Lung (tissue), 12 donors: ENCODE results near the gene MPO. TPM values are rescaled to one million over a fixed set of nuclear protein-coding genes. Genes with fewer than 3 reads are reported as not detected.

Source experiments
- ATAC-seq: fragments of 200-7000 bp; cut with Tn5 transposase; one replicate; pipeline ENCODE4 v1.9.1; 2020; ENCODE audit warnings: moderate number of reproducible peaks; ENCODE audit not compliant: insufficient read depth, low FRiP score
- DNase-seq, 3 donors: peaks; one replicate each; pipeline ENCODE4 v3.0.0-alpha.2; 2013 to 2017
- H3K27ac ChIP-seq, 2 donors: one replicate each; pipeline ENCODE4 v1.5.1; 2013; ENCODE audit warnings: mild to moderate bottlenecking in 2 of 2, moderate library complexity in 2 of 2, control low read depth in 1 of 2, inconsistent platforms in 1 of 2, low read depth in 1 of 2, low read length in 1 of 2
- H3K27me3 ChIP-seq, 3 donors: one replicate each; pipeline ENCODE4 v1.5.1; 2013; ENCODE audit warnings: low read length in 2 of 3; ENCODE audit not compliant: control insufficient read depth in 3 of 3, insufficient read depth in 3 of 3
- H3K36me3 ChIP-seq, 4 donors: one replicate each; pipeline ENCODE4 v1.5.1; 2013; ENCODE audit warnings: low read length in 4 of 4, mild to moderate bottlenecking in 1 of 4, moderate library complexity in 1 of 4; ENCODE audit not compliant: control insufficient read depth in 4 of 4, insufficient read depth in 4 of 4
- H3K4me1 ChIP-seq, 5 donors: one replicate each; pipeline ENCODE4 v1.5.1; 2013; ENCODE audit warnings: low read length in 5 of 5, mild to moderate bottlenecking in 2 of 5, moderate library complexity in 1 of 5; ENCODE audit not compliant: control insufficient read depth in 5 of 5, insufficient read depth in 5 of 5
- H3K4me3 ChIP-seq: one replicate; pipeline ENCODE4 v1.5.1; 2013; ENCODE audit warnings: mild to moderate bottlenecking, control low read depth, moderate library complexity
- H3K9ac ChIP-seq, 2 donors: one replicate each; pipeline ENCODE4 v1.5.1; 2013; ENCODE audit warnings: low read length in 2 of 2, control low read depth in 1 of 2; ENCODE audit not compliant: insufficient read depth in 1 of 2
- H3K9me3 ChIP-seq, 4 donors: one replicate each; pipeline ENCODE4 v1.5.1; 2013; ENCODE audit warnings: low read length in 3 of 4, mild to moderate bottlenecking in 1 of 4, moderate library complexity in 1 of 4; ENCODE audit not compliant: control insufficient read depth in 4 of 4, insufficient read depth in 3 of 4
- WGBS, 2 donors: extraction: QIAGEN DNeasy Blood & Tissue Kit; methylation state at CpG; one replicate each; pipeline ENCODE4 v1.1.7; 2013; 5-methylcytosine and 5-hydroxymethylcytosine counted together
- polyA plus RNA-seq, 2 donors: library from polyadenylated mRNA; stranded (reverse); fragments of 200-250 nt; gene quantifications; one replicate each; pipeline ENCODE4 v1.2.1, GENCODE V29; 2013
- total RNA-seq, 2 donors: library from RNA; depleted of rRNA in 1 of 2; stranded (reverse); fragments of >200 nt in 1 of 2; gene quantifications; one replicate each; pipeline ENCODE4 v1.2.1, GENCODE V29; 2014 to 2021
- TF ChIP-seq, protein P1 (sequence below): IDR thresholded peaks from 2 replicates; pipeline ENCODE4 v1.5.1; 2012; ENCODE audit warnings: mild to moderate bottlenecking; ENCODE audit errors: control extremely low read depth, extremely low read depth
- donor health status: control.
- donor health status: control.
- donor health status: Bipolar disorder and iron deficiency.
- donor health status: healthy.
- donor health status: DM: yes; HTN: yes; CAD: no.

MPO gene
- total and polyA plus RNA-seq, 4 donors = 0.79 to 62.0 (median 6.7) TPM

DNA sequence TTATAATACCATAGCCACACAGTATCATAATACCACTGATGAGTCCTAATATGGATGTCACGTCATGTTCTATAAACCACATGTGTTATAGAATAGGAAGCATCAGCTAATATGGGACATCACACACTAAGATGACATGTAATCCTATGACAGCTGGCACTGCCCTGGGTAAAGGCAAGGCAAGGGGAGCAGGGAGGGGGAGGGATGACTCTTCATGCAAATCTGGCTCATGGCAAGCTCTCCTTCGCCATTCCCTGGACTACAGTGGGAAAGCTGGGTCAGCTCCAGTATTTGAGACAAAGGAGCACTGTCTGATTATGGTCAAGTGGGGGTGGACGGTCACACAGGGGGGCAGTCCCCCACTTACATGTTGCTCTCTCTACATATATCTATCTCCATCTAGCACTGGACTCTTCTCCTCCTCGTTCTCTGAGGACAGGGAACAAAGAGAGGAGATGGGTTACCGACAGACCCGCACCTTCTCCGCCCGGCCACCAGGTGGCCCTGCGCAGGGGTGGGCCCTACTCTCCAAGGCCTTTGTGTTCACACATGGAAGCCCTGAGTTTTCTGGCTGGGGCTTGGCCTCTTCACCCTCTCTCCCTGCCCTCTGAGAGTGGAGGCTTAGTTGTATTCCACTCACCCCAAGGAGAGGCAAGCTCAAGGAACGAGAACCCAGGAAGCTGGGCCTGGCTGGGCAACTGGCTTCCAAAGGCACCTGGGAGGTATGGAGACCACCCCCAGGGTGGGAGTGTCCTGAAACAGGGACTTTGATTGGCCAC lies 23.4 kb upstream of the MPO start:
- H3K9me3 ChIP-seq = no peaks in the 10 kb centered on the region
- no peaks in the 10 kb centered on the region for H3K4me1 ChIP-seq
- no peak overlapping the region for H3K27ac ChIP-seq
- DNase-seq = peak; percentile 41 to 42 (median 42)
- 37 to 41% methylated on average over 10 of the region's 10 CpGs for WGBS, 2 donors
- peaks cover 0 to 9% (median 0%) of the 10 kb centered on the region in 4 donors for H3K36me3 ChIP-seq
- no peak for ATAC-seq
- H3K9ac ChIP-seq = no peak overlapping the region
- no peaks in the 10 kb centered on the region for H3K27me3 ChIP-seq
- TF ChIP-seq, protein P1, sequence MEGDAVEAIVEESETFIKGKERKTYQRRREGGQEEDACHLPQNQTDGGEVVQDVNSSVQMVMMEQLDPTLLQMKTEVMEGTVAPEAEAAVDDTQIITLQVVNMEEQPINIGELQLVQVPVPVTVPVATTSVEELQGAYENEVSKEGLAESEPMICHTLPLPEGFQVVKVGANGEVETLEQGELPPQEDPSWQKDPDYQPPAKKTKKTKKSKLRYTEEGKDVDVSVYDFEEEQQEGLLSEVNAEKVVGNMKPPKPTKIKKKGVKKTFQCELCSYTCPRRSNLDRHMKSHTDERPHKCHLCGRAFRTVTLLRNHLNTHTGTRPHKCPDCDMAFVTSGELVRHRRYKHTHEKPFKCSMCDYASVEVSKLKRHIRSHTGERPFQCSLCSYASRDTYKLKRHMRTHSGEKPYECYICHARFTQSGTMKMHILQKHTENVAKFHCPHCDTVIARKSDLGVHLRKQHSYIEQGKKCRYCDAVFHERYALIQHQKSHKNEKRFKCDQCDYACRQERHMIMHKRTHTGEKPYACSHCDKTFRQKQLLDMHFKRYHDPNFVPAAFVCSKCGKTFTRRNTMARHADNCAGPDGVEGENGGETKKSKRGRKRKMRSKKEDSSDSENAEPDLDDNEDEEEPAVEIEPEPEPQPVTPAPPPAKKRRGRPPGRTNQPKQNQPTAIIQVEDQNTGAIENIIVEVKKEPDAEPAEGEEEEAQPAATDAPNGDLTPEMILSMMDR = peak; percentile 53
- no peak overlapping the region for H3K4me3 ChIP-seq

DNA sequence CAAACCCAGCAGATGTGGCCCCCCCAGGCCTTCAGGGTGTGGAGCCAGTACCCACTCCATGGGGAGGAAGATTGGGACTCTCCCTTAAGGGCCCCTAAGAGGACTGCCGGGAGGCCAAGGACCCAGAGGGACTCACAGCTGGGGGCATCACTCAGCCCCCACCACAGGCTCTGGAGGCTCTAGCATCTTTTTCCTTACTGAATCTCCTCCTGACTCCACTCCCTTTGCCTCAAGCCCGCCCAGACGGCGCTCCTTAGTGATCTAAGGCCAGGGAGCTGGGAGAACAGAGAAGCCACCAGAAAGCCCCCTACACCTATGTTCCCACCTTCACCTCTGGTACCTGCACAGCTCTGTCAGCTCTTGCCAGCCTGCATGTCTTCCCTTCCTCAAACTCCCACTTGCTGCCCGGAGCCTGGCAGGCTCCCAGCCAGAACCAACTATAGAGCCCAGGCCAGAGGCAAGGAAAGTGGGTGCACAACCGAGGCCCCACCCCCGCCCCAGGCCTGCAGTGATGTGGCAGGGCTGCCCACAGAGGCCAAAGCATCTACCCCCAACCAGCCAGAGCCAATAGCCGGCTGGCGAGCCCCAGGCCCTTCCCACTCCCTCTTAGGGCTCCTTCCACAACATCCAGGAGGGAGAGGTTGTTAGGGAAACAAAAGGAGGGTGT lies 22.3 kb upstream of the MPO start:
- no peaks in the 10 kb centered on the region for H3K9me3 ChIP-seq
- H3K36me3 ChIP-seq = peaks cover 0 to 8% (median 0%) of the 10 kb centered on the region in 4 donors
- H3K27ac ChIP-seq = no peak overlapping the region
- no peaks in the 10 kb centered on the region for H3K4me1 ChIP-seq
- WGBS, 2 donors = 77 to 82% methylated on average over 9 of the region's 9 CpGs
- ATAC-seq = no peak
- no peak overlapping the region for H3K4me3 ChIP-seq
- H3K9ac ChIP-seq = no peak overlapping the region
- DNase-seq = no peak
- TF ChIP-seq, protein P1 = no peak
- no peaks in the 10 kb centered on the region for H3K27me3 ChIP-seq

DNA sequence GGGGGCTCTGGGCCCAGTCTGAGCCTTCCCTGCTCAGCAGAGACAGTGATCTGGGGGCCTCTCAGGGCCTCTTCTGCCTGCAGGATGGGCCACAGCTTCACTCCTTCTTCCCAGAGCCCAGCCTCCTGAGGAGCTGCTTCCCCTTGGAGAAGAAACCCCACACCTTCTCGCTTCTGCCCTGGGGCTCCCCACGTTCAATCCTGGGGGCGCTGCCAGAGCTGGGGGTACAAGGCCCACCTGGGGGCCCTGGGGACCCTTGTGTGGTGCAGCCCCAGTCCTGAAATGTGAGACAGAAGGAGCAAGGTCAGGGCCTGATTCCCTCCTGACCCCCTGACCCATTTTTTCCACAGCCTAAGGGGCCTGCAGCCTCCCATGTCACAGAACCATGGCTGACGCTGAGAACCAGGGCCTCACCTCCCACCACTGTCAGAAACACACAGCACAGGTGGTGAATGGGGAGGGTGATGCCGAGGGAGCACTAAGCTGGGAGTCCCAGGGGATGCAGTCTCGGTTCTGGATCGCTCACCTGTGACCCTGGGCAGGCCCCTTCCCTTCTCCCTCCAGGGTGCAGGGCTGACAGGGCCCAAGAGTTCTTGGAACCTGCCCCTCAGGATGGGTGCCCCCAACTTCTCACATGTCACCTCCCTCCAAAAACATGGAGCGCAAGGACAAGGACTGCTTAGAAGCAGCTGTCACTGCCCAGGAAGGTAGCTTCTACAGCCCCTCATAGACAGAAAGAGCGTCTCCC lies 21.6 kb upstream of the MPO start:
- H3K9me3 ChIP-seq = no peaks in the 10 kb centered on the region
- H3K9ac ChIP-seq = no peak overlapping the region
- ATAC-seq (no peak), DNase-seq (no peak)
- WGBS, 2 donors = 90 to 92% methylated on average over 9 of the region's 9 CpGs
- H3K27ac ChIP-seq = no peak overlapping the region
- TF ChIP-seq, protein P1 = no peak
- H3K27me3 ChIP-seq = no peaks in the 10 kb centered on the region
- peaks cover 0 to 1% (median 0%) of the 10 kb centered on the region in 4 donors for H3K36me3 ChIP-seq
- no peak overlapping the region for H3K4me3 ChIP-seq
- no peaks in the 10 kb centered on the region for H3K4me1 ChIP-seq
